Adrenal gland (tissue), 12 donors: ENCODE results near the gene PRSS12. TPM values are rescaled to one million over a fixed set of nuclear protein-coding genes. Genes with fewer than 3 reads are reported as not detected.
"Not testable (repeated sequence)": the region's sequence is repeated elsewhere in the genome, so short reads cannot be mapped to it uniquely, and the experiment has no call there.

ENCODE experiments used
- DNase-seq, 7 donors: peaks; one replicate each; pipeline ENCODE4 v3.0.0-alpha.2; 2019 to 2020
- H3K27ac ChIP-seq, 5 donors: fragments of 200-600 bp; sonication (generic) in 4 of 5; 1 replicate in 3 of 5; 2 replicates in 2 of 5; pipeline versions ENCODE4 v1.5.1 to v1.8.0; 2016 to 2020; ENCODE audit warnings: mild to moderate bottlenecking in 1 of 5
- H3K27me3 ChIP-seq: fragments of 200-600 bp; 2 replicates; pipeline ENCODE4 v1.8.0; 2021
- H3K36me3 ChIP-seq, 2 donors: fragments of 200-600 bp; replicated peaks in 1 of 2; 1 replicate in 1 of 2; 2 replicates in 1 of 2; pipeline versions ENCODE4 v1.5.1 to v1.8.0; 2018 to 2022
- H3K4me1 ChIP-seq, 2 donors: fragments of 200-600 bp; replicated peaks in 1 of 2; 1 replicate in 1 of 2; 2 replicates in 1 of 2; pipeline versions ENCODE4 v1.5.1 to v1.8.0; 2018 to 2021
- H3K4me3 ChIP-seq, 4 donors: fragments of 200-600 bp; sonication (generic) in 3 of 4; one replicate each; pipeline ENCODE4 v1.5.1; 2016 to 2018
- H3K9me3 ChIP-seq, 3 donors: fragments of 200-600 bp; sonication (generic) in 1 of 3; replicated peaks in 1 of 3; 1 replicate in 2 of 3; 2 replicates in 1 of 3; pipeline versions ENCODE4 v1.5.1 to v1.8.0; 2016 to 2021
- CTCF ChIP-seq, 6 experiments: fragments of 450-650 bp in 4 of 6; fragments of 200-600 bp in 2 of 6; sonication (generic) in 1 of 6; IDR thresholded peaks; 1 replicate in 5 of 6; 2 replicates in 1 of 6; pipeline versions ENCODE4 v1.5.1 to v1.8.0; 2016 to 2021; ENCODE audit warnings: antibody characterized with exemption in 6 of 6, mild to moderate bottlenecking in 2 of 6, moderate library complexity in 1 of 6
- POLR2A ChIP-seq, 2 donors: fragments of 450-650 bp; IDR thresholded peaks; one replicate each; pipeline ENCODE4 v1.6.1; 2017; ENCODE audit warnings: antibody characterized with exemption in 2 of 2, mild to moderate bottlenecking in 2 of 2, moderate library complexity in 1 of 2
- WGBS, 4 donors: extraction: QIAGEN DNeasy Blood & Tissue Kit in 2 of 4; methylation state at CpG; one replicate each; pipeline versions ENCODE4 v1.1.5 to v1.1.7; 2013 to 2017; 5-methylcytosine and 5-hydroxymethylcytosine counted together
- intact Hi-C, 2 donors: fragments of 100-400 bp; cut with DNase I; formaldehyde crosslinking; loops; one replicate each; pipeline versions ENCODE4 v1.14.1 to v1.15.0; 2022 to 2023
- polyA plus RNA-seq, 3 donors: library from polyadenylated mRNA; stranded (reverse); fragments of 200-250 nt in 2 of 3; fragments of 350-450 nt in 1 of 3; fragmentation: Illumina TruSeq in 1 of 3; extraction: RNeasy Lipid Tissue Mini Kit (QIAGEN cat#74804) in 1 of 3; gene quantifications; one replicate each; pipeline ENCODE4 v1.2.3, GENCODE V29; 2013 to 2014
- total RNA-seq, 9 donors: library from RNA; depleted of rRNA in 4 of 9; stranded (reverse); fragments of >200 nt in 4 of 9; fragments of 120-200 nt in 1 of 9; fragmentation: NEBNext Ultra II Directional in 1 of 9; extraction: Animal tissue kit (Norgen Biotek cat#: 25700) in 1 of 9; gene quantifications; one replicate each; pipeline versions ENCODE4 v1.1.0 to v1.2.4, GENCODE V29; 2013 to 2023
- donor health status: healthy with polysubstance abuse.
- donor health status: Bipolar disorder and iron deficiency.
- donor health status: DM: yes; HTN: yes; CAD: no.
- donor health status: DM: no; HTN: no; CAD: no.
- donor health status: DM: no; HTN: no; CAD: no.
- donor health status: DM: yes; HTN: yes; CAD: no.

Gene PRSS12
- total and polyA plus RNA-seq, 12 donors: 0.07 to 0.89 (median 0.23) TPM; not detected in 3

GRCh38 chr4:118307643-118308042, 45.2 kb downstream of the PRSS12 start:
- 56 to 65% (median 61%) methylated on average over 2 of the region's 2 CpGs for WGBS, 4 donors

GRCh38 chr4:118299619-118300018, 53.2 kb downstream of the PRSS12 start:
- H3K27me3 ChIP-seq, H3K9me3 ChIP-seq, H3K4me3 ChIP-seq, H3K36me3 ChIP-seq, DNase-seq, H3K4me1 ChIP-seq, intact Hi-C loops, H3K27ac ChIP-seq: not testable (repeated sequence)
- WGBS, 4 donors: 94 to 98% (median 97%) methylated on average over 6 of the region's 6 CpGs

More at GRCh38 chr4:118307643-118308042, 45.2 kb downstream of the PRSS12 start:
- intact Hi-C loops: no loop called here
- Histone ChIP-seq H3K9me3 (no peaks in the 10 kb centered on the region), H3K36me3 (no peaks in the 10 kb centered on the region), H3K27ac (no peak overlapping the region), H3K4me3 (no peak overlapping the region), H3K4me1 (no peaks in the 10 kb centered on the region), H3K27me3 (peaks cover 5% of the 10 kb centered on the region)
- no peak for TF ChIP-seq POLR2A (IDR thresholded peaks at IDR 0.05)
- no peak for TF ChIP-seq CTCF (IDR thresholded peaks at IDR 0.05)
- DNase-seq: no peak

- H3K9me3 ChIP-seq: no peaks in the 10 kb centered on the region
- H3K4me3 ChIP-seq: no peak overlapping the region
- 48 to 63% (median 54%) methylated on average over 1 of the region's 1 CpG for WGBS, 4 donors
- intact Hi-C loops: no loop called here
- H3K27me3 ChIP-seq: no peaks in the 10 kb centered on the region
- H3K27ac ChIP-seq: no peak overlapping the region
- no peaks in the 10 kb centered on the region for H3K36me3 ChIP-seq
- no peaks in the 10 kb centered on the region for H3K4me1 ChIP-seq
- DNase-seq: no peak
- TF ChIP-seq POLR2A (IDR thresholded peaks at IDR 0.05) (no peak), CTCF (IDR thresholded peaks at IDR 0.05) (no peak)
Observed at GRCh38 chr4:118296729-118297128, 56.1 kb downstream of the PRSS12 start.

DNA sequence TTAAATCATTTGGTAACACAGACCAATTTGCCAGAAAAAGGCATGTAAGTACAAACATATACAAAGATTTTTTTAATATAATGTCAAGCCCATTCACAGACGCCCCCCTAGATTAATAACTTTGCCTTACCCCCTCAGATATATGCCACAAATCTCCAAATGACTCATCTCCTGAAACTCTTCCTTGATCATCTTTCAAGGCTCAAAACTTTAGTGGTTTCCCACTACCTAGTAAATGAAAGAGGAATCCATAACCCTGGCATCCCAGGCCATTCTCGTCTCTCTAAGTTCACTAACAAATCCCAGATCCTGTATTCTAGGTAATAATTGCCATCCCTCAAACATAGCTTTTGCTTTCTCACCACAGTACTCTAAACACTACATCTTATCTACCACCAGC, 61.9 kb downstream of the PRSS12 start:
- WGBS, 4 donors: 74 to 78% (median 76%) methylated on average over 2 of the region's 2 CpGs
- no peaks in the 10 kb centered on the region for H3K4me1 ChIP-seq
- no peak for TF ChIP-seq POLR2A (IDR thresholded peaks at IDR 0.05)
- no peak for TF ChIP-seq CTCF (IDR thresholded peaks at IDR 0.05)
- H3K4me3 ChIP-seq: no peak overlapping the region
- no peak for DNase-seq
- H3K9me3 ChIP-seq: no peaks in the 10 kb centered on the region
- H3K36me3 ChIP-seq: no peaks in the 10 kb centered on the region
- no peaks in the 10 kb centered on the region for H3K27me3 ChIP-seq
- intact Hi-C loops: no loop called here
- H3K27ac ChIP-seq: no peak overlapping the region

- DNase-seq: no peak
- no peaks in the 10 kb centered on the region for H3K4me1 ChIP-seq
- no peaks in the 10 kb centered on the region for H3K27me3 ChIP-seq
- intact Hi-C loops: loop anchor here in 1 of 2 donors (5.0 kb wide), 1 partner anchor 63 kb away; the partner anchor contains the start of gene PRSS12
- no peaks in the 10 kb centered on the region for H3K9me3 ChIP-seq
- H3K36me3 ChIP-seq: no peaks in the 10 kb centered on the region
- 15 to 43% (median 31%) methylated on average over 1 of the region's 1 CpG for WGBS, 4 donors
- H3K27ac ChIP-seq: no peak overlapping the region
- H3K4me3 ChIP-seq: no peak overlapping the region
- TF ChIP-seq POLR2A (IDR thresholded peaks at IDR 0.05): no peak
- TF ChIP-seq CTCF (IDR thresholded peaks at IDR 0.05): no peak
Observed at GRCh38 chr4:118289794-118290193, 63.0 kb downstream of the PRSS12 start.
